Esophagus mucosa (tissue), 1 donor: ENCODE results near the gene TGFB1I1. TPM values are rescaled to one million over a fixed set of nuclear protein-coding genes. Genes with fewer than 3 reads are reported as not detected.
"Not testable (repeated sequence)": the region's sequence is repeated elsewhere in the genome, so short reads cannot be mapped to it uniquely, and the experiment has no call there.

Experiments used
- ATAC-seq: fragments of 200-7000 bp; cut with Tn5 transposase; one replicate; pipeline ENCODE4 v1.9.1; 2020
- total RNA-seq: library from RNA; stranded (reverse); gene quantifications from one replicate; pipeline ENCODE4 v1.2.4, GENCODE V29; 2023
- donor health status: DM: yes; HTN: yes; CAD: no.

TGFB1I1 gene
- total RNA-seq, 1 donor from 2014 or later: 4.3 TPM

GRCh38 chr16:31488468-31489297 lies 16.7 kb downstream of the TGFB1I1 start:
- peak; percentile 3 for ATAC-seq

GRCh38 chr16:31489298-31489564 lies 17.3 kb downstream of the TGFB1I1 start:
- ATAC-seq: no peak

- ATAC-seq: no peak
Observed at GRCh38 chr16:31489616-31490584, 17.9 kb downstream of the TGFB1I1 start.

- no peak for ATAC-seq
Observed at GRCh38 chr16:31491778-31492418, 19.9 kb downstream of the TGFB1I1 start.

- ATAC-seq: no peak
Observed at GRCh38 chr16:31493506-31494125, 21.7 kb downstream of the TGFB1I1 start.

GRCh38 chr16:31496670-31497069 lies 24.7 kb downstream of the TGFB1I1 start:
- no peak for ATAC-seq

GRCh38 chr16:31498493-31498892 lies 26.5 kb downstream of the TGFB1I1 start:
- ATAC-seq: no peak

GRCh38 chr16:31499928-31500327 lies 28.0 kb downstream of the TGFB1I1 start:
- ATAC-seq: no peak

GRCh38 chr16:31501226-31501965 lies 29.4 kb downstream of the TGFB1I1 start:
- no peak for ATAC-seq

GRCh38 chr16:31501966-31502348 lies 30.0 kb downstream of the TGFB1I1 start:
- ATAC-seq: no peak

GRCh38 chr16:31502981-31503380 lies 31.0 kb downstream of the TGFB1I1 start:
- no peak for ATAC-seq

- ATAC-seq: not testable (repeated sequence)
Observed at GRCh38 chr16:31503555-31503954, 31.6 kb downstream of the TGFB1I1 start.

GRCh38 chr16:31504159-31504558 lies 32.2 kb downstream of the TGFB1I1 start:
- no peak for ATAC-seq

GRCh38 chr16:31505483-31505882 lies 33.5 kb downstream of the TGFB1I1 start:
- no peak for ATAC-seq

- peak; percentile 34 for ATAC-seq
Observed at GRCh38 chr16:31507617-31507928, 35.6 kb downstream of the TGFB1I1 start.

GRCh38 chr16:31507929-31508705 lies 36.2 kb downstream of the TGFB1I1 start, which contains the start of gene RUSF1:
Gene RUSF1 (minus strand): TSS chr16:31508391. CDS start chr16:31508373, 18 bp downstream.
- ATAC-seq: peak; percentile 94

GRCh38 chr16:31508706-31509195 lies 36.8 kb downstream of the TGFB1I1 start:
- no peak for ATAC-seq

GRCh38 chr16:31513126-31513525 lies 41.2 kb downstream of the TGFB1I1 start:
- no peak for ATAC-seq

- no peak for ATAC-seq
Observed at GRCh38 chr16:31513884-31514283, 41.9 kb downstream of the TGFB1I1 start.

GRCh38 chr16:31517800-31518402 lies 45.9 kb downstream of the TGFB1I1 start:
- ATAC-seq: no peak
